NCI-H2196 treated with DMSO at 0.1 percent for 48 hours (cell line): ENCODE data around the gene BCAT1.

Experiments used
- DNase-seq: peaks from one replicate; lab custom pipeline; 2025; ENCODE audit not compliant: unreplicated experiment; lab: John Stamatoyannopoulos, UW

Gene BCAT1

DNA sequence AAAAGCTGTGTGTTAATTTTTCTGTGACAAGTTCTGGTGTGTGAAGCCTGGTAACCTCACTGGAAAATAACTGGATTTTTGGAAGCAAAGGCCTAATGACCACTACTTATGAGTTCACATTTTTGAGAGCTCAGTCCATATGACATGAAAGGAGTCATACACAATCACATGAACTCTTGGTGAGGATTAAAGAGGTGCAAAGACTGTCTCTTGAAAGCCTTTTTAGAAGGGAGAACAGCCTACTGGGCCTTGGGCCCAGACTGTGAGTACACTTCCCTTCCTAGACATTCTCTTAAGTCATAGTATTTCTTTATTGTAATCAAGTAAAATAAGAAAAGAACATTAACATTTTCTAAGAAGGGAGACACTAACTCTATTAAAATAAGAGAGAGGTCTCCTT, 176.1 kb downstream of the BCAT1 start:
- no peak for DNase-seq

DNA sequence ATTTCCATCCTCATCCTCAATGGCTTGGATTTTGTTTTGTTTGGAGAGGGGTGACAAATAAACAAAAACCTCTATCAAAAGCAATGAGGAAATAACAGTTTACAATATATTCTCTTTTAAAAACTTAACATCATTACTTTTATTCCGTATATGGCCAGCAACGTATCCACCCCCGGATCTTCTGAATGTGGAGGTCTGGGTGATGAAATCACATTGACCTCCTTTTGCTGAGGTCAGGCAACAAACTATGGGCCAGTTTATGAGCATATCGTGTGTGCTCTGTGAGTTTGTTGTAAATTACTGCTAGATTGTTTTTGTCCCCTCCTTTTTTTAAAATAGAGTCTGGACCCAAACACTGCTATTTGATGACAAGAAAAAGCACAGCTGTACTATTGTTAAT, 178.1 kb downstream of the BCAT1 start:
- no peak for DNase-seq

DNA sequence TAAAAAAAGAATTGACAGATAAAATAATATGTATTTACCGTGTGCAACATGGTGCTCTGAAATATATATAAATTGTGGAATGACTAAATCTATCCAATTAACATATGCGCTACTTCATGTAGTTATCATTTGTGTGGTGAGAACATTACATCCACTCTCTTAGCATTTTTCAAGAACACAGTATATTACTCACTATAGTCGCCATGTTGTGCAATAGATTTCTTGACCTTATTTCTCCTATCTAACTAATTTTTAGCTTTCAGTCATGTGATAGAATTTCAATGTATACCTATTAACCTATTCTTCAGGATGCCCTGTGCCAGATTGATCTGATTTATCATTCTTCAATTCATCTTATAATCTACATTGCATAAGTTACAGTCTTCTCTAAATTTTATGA, 178.6 kb downstream of the BCAT1 start:
- DNase-seq, result no peak

DNA sequence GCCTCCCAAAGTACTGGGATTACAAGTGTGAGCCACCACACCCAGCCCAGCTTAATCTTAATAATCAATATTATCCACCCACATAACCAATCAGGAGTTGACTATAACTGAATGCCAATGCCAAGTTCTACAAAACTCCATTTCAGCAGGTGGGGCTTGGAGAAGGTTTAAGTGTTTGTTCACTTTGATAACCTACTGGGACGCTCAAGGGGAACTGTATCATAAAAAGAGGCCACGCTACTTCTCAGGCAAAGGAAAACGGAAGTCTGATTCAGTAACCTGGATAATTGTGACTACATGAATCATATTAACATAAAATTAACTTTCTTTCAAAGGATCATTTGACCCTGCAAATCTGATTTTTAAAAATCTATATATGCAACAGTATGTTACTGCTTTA, 179.2 kb downstream of the BCAT1 start:
- DNase-seq, result no peak

DNA sequence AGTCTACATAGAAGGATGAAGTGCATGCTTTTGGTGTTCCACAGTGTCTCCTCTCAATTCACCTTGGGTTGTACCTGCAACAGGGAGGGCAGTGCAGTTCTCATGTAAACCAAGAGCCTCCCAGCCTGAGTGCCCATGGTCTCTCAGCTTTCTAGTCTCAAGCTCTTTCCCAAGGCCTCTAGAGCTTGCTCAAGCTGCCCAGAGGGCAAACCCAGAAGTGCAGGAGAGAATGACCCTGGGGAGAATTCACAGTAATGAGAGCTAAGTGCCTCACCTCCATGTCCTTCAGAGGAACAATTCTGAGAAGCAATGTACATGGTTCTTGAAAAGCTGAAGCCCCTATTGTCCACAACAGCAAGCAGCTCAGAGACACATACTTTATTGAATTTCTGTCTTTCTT, 180.5 kb downstream of the BCAT1 start:
- no peak for DNase-seq

DNA sequence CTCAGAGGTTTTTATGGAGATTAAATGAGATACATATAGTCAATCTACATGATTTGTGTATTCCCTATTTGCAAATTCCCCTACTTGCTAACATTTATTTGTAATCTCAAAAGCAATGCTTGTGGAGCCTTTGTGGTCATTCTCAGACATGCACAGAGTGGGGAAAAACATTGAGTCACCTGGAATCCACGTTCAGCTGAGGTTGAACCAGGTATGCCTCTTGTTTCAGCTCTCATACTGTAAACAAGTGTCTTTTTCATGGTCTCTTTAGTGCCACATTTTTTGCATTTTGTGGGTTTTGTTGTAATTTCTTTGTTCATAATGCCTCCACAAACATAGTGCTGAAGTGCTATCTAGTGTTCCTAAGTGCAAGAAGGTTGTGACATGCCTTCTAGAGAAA, 181.9 kb downstream of the BCAT1 start:
- no peak for DNase-seq

DNA sequence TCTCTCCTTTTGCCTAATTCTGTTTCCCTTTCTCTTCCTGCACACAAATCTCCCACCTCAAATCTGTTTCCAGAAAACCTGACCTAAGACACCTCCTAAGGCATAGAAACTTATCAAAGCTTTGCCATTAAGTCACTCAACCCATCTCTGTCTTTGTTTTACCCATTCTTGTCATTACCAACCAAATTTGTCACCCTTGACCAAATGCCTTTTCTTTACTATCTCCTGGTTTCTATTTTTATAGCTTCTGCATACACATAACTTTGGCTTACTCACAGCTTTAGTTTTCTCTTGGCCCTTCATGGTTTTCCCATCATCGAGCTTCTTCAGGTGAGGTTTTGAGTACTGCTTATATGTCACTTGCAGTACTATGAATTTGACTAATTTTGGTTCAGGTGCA, 184.2 kb downstream of the BCAT1 start:
- no peak for DNase-seq

DNA sequence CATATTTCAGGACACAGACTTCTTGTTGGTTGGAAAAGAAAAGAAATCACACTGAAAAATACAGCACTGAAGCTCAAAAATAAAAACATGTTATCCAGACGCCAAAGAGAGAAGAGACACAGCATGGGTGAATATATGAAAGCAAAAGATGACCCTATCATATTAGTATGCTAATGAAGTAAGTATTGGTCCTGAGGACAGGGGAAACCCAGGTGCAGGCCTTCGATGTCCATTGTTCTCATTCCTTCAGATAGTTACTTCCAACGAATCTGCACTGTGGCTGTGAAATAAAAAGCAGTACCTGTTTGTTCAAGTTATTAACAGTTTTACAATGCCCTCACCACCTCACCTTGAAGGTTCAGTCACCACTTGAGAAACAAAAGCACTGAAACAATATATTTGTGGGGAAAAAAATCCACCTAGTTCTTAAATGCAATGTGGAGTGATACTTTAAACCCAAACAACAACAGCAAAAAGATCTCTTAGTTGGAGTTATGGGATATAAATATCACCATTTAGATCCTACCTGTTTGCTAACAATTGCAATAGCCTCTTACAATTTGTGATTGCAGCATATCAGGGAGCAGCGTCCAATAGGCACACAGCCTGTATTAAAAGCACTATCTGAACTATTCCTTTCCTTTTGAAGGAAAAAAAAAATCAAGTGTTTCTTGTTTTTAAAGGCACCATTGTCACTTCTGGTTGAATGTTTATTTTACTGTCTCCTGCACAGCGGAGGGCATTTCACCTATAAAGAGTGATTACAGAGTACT, 188.1 kb downstream of the BCAT1 start:
- DNase-seq, result no peak

DNA sequence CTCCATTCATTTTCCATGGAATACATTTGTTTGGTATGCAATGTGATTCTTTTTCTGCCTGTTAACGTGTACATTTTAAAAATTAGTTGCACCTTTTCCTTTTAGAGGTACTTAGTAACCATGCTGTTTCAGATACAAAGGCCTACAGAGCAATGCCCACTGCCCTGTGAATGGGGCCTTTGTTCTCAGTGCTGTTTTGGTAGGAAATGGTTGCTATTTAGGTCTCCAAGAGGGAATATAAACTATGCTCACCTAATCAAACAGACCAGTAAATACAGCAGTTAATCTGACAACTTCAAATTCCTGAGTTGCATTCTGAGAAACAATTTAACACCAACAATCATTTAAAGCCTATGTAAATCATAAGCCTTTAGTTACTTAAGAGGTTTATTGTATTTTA, 188.7 kb downstream of the BCAT1 start:
- DNase-seq, result no peak
